Ovary (tissue), 3 donors: ENCODE data around the gene F2RL3.

Experiments used
- CTCF ChIP-seq, 3 donors: fragments of 450-650 bp in 2 of 3; fragments of 200-600 bp in 1 of 3; IDR thresholded peaks; one replicate each; pipeline versions ENCODE4 v1.5.1 to v1.8.0; 2016 to 2022; ENCODE audit warnings: antibody characterized with exemption in 3 of 3, mild to moderate bottlenecking in 1 of 3
- POLR2A ChIP-seq: fragments of 450-650 bp; IDR thresholded peaks from one replicate; pipeline ENCODE4 v1.6.1; 2017; ENCODE audit warnings: antibody characterized with exemption, mild to moderate bottlenecking, moderate library complexity
- donor health status: DM: no; HTN: no; CAD: no.

GRCh38 chr19:16928351-16928750 lies 39.6 kb downstream of the F2RL3 start:
- TF ChIP-seq POLR2A = no peak
- no peak for TF ChIP-seq CTCF (IDR thresholded peaks at IDR 0.05)
